GM19239 (cell line): ENCODE measurements around the gene NAT10.

Source experiments
- DNase-seq: peaks from one replicate; pipeline ENCODE4 v3.0.0; 2011; ENCODE audit warnings: low spot score; ENCODE audit not compliant: insufficient read length
- FAIRE-seq: peaks from 2 replicates; lab custom pipeline; 2011; peaks lifted over from hg19 to GRCh38; lab: Jason Lieb, UNC

NAT10 gene

GRCh38 chr11:34182921-34183685 is 77.7 kb downstream of the NAT10 start:
- DNase-seq (no peak), FAIRE-seq (no peak)

- no peak for DNase-seq
- no peak for FAIRE-seq
These were observed 78.5 kb downstream of the NAT10 start for GRCh38 chr11:34183848-34184391.

DNA sequence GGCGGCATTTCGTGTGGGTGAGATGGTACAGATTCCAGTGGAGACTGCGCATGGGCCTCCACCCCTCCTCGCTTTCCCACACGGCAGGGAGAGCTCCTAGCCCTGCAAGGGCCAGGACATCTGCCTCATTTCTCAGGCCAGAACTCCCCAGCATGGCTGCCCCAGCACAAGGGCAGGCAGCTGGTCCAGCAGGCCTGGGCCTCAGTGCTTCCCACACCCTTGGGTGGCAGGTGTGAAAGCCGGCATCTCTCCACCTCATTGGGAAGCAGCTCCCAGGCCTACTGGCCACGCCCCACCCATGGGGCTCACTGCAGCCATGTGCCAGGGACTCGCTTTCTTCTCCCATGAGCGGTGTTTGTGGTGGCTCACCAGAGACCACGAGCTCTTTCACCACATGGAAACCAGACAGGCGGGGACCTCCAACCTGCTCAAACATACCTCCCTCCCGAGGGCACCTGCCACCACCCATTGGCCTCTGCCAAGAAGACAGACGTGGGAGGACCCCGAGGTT is 79.1 kb downstream of the NAT10 start:
- DNase-seq (no peak), FAIRE-seq (no peak)

DNA sequence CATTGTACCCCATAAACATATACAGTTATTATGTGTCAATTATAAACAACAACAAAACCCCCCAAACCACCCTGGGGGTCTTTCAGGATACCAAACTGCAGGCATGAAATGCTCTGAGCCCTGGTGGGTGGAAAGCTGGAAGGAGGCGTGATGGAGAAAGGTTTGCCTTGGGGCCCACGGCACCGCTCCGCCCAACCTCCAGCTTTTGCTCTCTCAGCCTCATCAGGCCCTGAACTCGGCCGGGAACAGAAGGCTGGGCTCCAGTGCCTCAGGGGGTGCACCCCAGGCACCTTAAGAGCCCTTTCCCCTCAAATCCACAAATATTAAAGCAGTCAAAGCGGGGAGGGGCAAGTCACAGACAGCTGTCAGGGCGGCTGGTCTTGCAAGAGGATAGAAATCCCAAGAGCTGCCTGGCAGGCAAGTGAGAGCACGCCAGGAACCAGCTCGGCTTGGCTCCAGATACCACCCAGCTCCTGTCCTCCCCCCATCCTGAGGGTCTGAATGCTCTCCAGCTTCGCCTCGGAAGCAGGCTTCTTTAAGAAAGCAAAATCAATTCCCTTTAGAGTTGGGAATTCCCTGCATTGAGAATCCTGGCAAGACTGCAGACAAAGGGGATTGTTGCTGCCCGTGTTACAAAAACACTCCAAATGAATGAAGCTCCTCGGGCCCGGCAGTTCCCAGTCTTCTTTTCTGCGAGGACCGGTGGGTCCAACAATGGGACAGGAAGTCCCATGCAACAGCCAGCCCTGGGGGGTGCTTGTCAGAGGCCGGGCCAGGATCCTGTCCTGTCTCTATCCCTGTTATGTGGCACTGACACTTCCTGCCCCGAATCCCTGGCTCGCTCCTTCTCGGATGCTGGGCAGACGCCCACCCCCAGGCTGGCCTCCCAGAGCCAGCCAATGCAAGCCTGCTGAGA is 80.8 kb downstream of the NAT10 start:
- FAIRE-seq, result no peak

DNA sequence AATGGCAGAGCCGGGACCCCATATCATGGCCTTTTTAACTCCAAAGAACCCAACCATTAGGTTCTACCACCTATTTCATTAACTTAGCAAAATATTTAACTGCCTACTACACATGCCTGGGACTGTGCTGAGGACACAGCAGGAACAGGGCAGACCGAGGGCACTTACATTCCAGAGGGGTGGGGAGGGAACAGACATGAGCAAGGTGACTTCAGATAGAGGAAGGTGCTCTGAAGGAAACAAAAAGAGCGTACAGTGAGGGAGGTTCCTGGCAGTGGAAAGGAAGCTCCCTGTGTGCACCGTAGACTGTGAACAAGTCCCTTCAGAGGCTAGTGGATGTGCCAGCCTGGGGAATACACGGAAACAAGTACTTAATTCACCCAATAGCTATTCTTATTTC is 82.8 kb downstream of the NAT10 start:
- DNase-seq, result no peak
- no peak for FAIRE-seq

More for the DNA sequence above, 80.8 kb downstream of the NAT10 start:
- DNase-seq, result no peak

DNA sequence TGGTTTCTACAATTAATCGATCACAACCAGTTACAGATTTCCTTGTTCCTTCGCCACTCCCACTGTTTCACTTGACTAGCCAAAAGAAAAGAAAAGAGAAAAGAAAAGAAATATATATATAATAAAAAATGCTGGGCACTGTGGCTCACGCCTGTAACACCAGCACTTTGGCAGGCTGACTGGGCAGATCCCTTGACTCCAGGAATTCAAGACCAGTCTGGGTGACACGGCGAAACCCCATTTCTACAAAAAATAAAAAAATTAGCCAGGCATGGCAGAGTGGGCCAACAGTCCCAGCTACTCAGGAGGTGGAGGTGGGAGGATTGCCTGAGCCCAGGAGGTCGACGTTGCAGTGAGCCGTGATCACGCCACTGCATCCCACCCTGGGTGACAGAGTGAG is 83.8 kb downstream of the NAT10 start:
- FAIRE-seq (no peak), DNase-seq (no peak)

DNA sequence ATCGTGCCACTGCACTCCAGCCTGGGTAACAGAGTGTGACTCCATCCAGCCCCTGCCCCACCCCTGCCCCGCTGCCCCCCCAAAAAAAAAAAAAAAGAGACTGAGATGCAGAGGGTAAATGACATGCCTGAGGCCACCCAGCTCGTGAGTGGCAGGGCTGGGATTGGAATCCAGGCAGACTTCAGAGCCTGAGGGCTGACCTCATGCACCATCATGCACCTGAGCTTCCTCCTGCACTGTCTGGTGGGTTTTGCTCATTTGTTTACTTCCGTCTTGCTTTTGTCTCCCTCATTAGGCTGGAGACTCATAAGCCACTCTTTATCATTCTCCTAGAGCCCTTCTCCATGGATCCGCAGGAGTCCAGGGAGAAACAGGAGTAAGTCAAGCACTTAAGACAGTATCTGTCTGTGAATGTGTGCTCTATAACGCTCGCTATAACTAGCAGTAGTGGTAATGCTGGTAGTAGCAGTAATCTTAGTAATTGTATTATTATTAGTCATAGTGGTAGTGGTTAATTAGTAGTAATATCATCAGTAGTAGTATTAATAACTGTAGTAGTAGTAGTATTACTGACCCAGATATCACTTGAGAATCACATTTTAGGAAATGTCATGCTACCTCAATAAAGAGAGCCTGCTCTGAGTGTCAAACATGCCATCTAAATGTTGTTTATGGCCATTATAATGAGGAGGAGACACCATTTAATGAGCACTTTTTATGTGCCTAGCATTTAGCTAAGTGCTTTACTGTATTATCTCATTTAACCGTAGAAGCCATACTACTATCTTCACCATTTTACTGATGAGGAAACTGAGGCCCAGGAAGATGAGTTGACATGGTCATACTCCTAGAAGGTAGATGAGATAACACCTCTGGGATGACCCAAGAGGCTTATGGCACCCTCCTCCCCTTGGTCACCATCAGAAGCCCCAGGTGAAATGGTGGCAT is 85.0 kb downstream of the NAT10 start:
- DNase-seq, result no peak
- peak; percentile 86 for FAIRE-seq

GRCh38 chr11:34191578-34191977 is 86.1 kb downstream of the NAT10 start:
- FAIRE-seq (no peak), DNase-seq (no peak)

DNA sequence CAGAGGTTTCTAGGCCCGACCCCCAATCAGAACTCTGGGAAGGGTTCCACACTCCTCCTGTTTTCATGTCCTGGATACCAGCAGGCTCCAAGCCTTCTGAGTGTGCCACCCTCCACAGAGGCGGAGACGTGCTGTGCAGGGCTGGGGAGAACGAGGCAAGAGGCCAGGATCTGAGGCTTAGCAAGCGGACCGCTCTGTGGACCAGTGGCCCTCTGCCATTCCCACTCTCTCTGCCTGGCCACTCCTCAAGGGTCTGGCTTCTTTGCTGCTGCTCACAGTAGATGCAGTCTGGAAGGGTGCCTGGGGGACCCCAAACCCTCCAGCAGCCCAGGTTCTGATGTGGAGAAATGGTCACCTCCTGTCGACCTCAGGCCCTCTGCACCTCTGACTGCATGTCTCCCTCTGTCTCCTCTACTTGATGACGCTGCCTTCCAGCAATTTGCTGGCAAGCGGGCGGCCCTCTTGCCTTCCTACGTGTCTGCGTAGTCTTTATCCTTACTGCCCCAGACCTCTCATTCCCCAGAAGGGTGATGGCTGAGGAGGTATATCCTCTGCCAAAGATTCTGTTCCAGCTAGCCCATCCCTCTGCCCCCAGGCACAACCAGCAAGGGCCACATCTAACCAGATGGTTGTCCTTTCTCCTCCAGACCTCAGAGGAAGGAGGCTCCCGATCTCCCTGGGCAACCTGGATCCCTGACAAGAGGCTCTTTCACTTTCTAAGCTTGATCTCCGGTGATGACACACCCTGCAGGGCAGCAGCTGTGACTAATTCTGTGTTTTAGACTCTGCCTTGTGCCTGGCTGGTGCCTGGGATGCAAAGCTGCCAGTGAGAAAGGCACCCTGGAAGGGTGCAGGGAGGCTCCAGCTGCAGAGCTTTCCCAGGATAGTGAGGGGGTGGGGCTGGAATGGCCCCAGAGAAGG is 87.3 kb downstream of the NAT10 start:
- no peak for DNase-seq
- no peak for FAIRE-seq

- DNase-seq (no peak), FAIRE-seq (no peak)
These were observed 89.3 kb downstream of the NAT10 start for GRCh38 chr11:34194576-34195335.
